Vagina (tissue), 2 donors: ENCODE results near the gene ZNF521.

Source experiments
- CTCF ChIP-seq, 3 experiments: fragments of 450-650 bp in 2 of 3; fragments of 200-600 bp in 1 of 3; sonication (generic) in 1 of 3; IDR thresholded peaks; one replicate each; pipeline ENCODE4 v1.5.1; 2017 to 2019; ENCODE audit warnings: antibody characterized with exemption in 3 of 3, mild to moderate bottlenecking in 2 of 3, moderate library complexity in 2 of 3
- POLR2AphosphoS5 ChIP-seq, 2 donors: sonication (generic); formaldehyde crosslinking; IDR thresholded peaks; one replicate each; pipeline ENCODE4 v1.9.0; 2017; ENCODE audit warnings: antibody characterized with exemption in 2 of 2, mild to moderate bottlenecking in 2 of 2, low read depth in 1 of 2; ENCODE audit not compliant: insufficient read depth in 1 of 2

DNA sequence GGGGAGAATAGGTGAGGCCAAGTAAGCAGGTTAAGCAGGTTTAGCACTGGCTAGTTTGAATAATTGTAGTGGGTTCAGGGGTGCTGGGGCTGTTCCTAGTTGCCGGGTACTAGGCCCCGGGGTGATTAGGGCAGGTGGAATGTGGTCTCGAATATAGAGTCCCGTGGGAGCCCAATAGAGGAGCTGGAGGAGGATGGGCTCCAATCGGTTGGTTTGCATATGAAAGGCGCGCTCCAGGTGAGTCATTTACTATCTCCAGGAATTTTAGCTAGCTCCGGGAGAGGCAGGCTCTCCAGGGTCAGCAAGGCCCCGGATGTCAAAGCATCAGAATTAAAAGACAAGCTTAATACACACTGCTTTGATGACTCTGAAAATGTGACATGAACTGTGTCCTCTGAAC, 304.0 kb downstream of the ZNF521 start:
- TF ChIP-seq POLR2AphosphoS5 (IDR thresholded peaks at IDR 0.05; ENCODE audit: insufficient read depth in 1 of 2, low read depth in 1 of 2) (no peak), CTCF (IDR thresholded peaks at IDR 0.05) (no peak)
